GM21529 (cell line): Measurements from ENCODE around the gene OR51D1.

Source experiments
- ATAC-seq: cut with Tn5 transposase; IDR thresholded peaks from one replicate; pipeline ENCODE4 v1.9.1; 2021; ENCODE audit not compliant: unreplicated experiment

The OR51D1 gene

GRCh38 chr11:4644233-4644632 is 7.0 kb downstream of the OR51D1 start:
- ATAC-seq, result no peak

- no peak for ATAC-seq
Measured at GRCh38 chr11:4645974-4646373, 8.7 kb downstream of the OR51D1 start.

- ATAC-seq, result no peak
Measured at GRCh38 chr11:4647766-4648165, 10.5 kb downstream of the OR51D1 start.

- ATAC-seq, result no peak
Measured at GRCh38 chr11:4654635-4655369, 17.5 kb downstream of the OR51D1 start.

- ATAC-seq, result no peak
Measured at GRCh38 chr11:4658629-4659445, 21.6 kb downstream of the OR51D1 start.

GRCh38 chr11:4662876-4663275 is 25.6 kb downstream of the OR51D1 start:
- ATAC-seq, result no peak

GRCh38 chr11:4664183-4664582 is 26.9 kb downstream of the OR51D1 start:
- no peak for ATAC-seq

- no peak for ATAC-seq
Measured at GRCh38 chr11:4664786-4665185, 27.5 kb downstream of the OR51D1 start.

GRCh38 chr11:4665424-4665823 is 28.1 kb downstream of the OR51D1 start:
- no peak for ATAC-seq

- no peak for ATAC-seq
Measured at GRCh38 chr11:4671741-4672140, 34.5 kb downstream of the OR51D1 start.

- ATAC-seq, result no peak
Measured at GRCh38 chr11:4672470-4672869, 35.2 kb downstream of the OR51D1 start.

- no peak for ATAC-seq
Measured at GRCh38 chr11:4673781-4674180, 36.5 kb downstream of the OR51D1 start.

- ATAC-seq, result no peak
Measured at GRCh38 chr11:4677948-4678347, 40.7 kb downstream of the OR51D1 start.

- no peak for ATAC-seq
Measured at GRCh38 chr11:4680341-4680740, 43.1 kb downstream of the OR51D1 start.

- ATAC-seq, result no peak
Measured at GRCh38 chr11:4682623-4683419, 45.5 kb downstream of the OR51D1 start.

- no peak for ATAC-seq
Measured at GRCh38 chr11:4684631-4685285, 47.5 kb downstream of the OR51D1 start.
